ENCODE results near the gene BICDL1. TPM values are rescaled to one million over a fixed set of nuclear protein-coding genes. Genes with fewer than 3 reads are reported as not detected.

The BICDL1 gene
- total and polyA plus RNA-seq, 10 donors, result 4.5 to 16.0 (median 8.7) TPM

GRCh38 chr12:119990382-119990874, 1.4 kb downstream of the BICDL1 start:
- Histone ChIP-seq H3K27ac (no peak overlapping the region), H3K4me3 (peak overlapping the region; percentile 27 to 90 (median 58)), H3K4me1 (peaks cover 15 to 27% (median 19%) of the 10 kb centered on the region in 6 donors), H3K27me3 (replicated peaks in 1 of 7) (peaks cover 0 to 61% (median 0%) of the 10 kb centered on the region in 7 donors), H3K9me3 (no peaks in the 10 kb centered on the region), H3K36me3 (no peaks in the 10 kb centered on the region)
- WGBS, 5 donors, result 20 to 31% (median 21%) methylated on average over 12 of the region's 12 CpGs
- TF ChIP-seq POLR2AphosphoS5 (IDR thresholded peaks at IDR 0.05), result no peak
- TF ChIP-seq POLR2A (IDR thresholded peaks at IDR 0.05), result no peak
- no peak for TF ChIP-seq CTCF (IDR thresholded peaks at IDR 0.05 in 8 of 11, conservative IDR thresholded peaks at IDR 0.05 in 3 of 11)
- intact Hi-C loops (cut with DNase I; ENCODE audit: low total_unique reads), result no loop called here
- DNase-seq, result no peak

- Histone ChIP-seq H3K27ac (no peak overlapping the region), H3K27me3 (replicated peaks in 1 of 7) (peaks cover 0 to 43% (median 0%) of the 10 kb centered on the region in 7 donors), H3K4me1 (peaks cover 15 to 27% (median 19%) of the 10 kb centered on the region in 6 donors), H3K36me3 (no peaks in the 10 kb centered on the region), H3K9me3 (no peaks in the 10 kb centered on the region), H3K4me3 (no peak overlapping the region)
- no peak for TF ChIP-seq POLR2AphosphoS5 (IDR thresholded peaks at IDR 0.05)
- TF ChIP-seq CTCF (IDR thresholded peaks at IDR 0.05 in 8 of 11, conservative IDR thresholded peaks at IDR 0.05 in 3 of 11), result no peak
- TF ChIP-seq POLR2A (IDR thresholded peaks at IDR 0.05), result no peak
- 71 to 86% (median 78%) methylated on average over 5 of the region's 5 CpGs for WGBS, 5 donors
- DNase-seq, result no peak
- intact Hi-C loops (cut with DNase I; ENCODE audit: low total_unique reads), result no loop called here
Observed at GRCh38 chr12:119992129-119992705, 3.2 kb downstream of the BICDL1 start.

GRCh38 chr12:119994892-119995658, 6.0 kb downstream of the BICDL1 start:
- 36 to 65% (median 57%) methylated on average over 3 of the region's 3 CpGs for WGBS, 5 donors
- no peak for DNase-seq
- Histone ChIP-seq H3K9me3 (no peaks in the 10 kb centered on the region), H3K4me3 (no peak overlapping the region), H3K4me1 (peaks cover 4 to 12% (median 7%) of the 10 kb centered on the region in 6 donors), H3K27ac (no peak overlapping the region), H3K27me3 (replicated peaks in 1 of 7) (peaks cover 0 to 25% (median 0%) of the 10 kb centered on the region in 7 donors), H3K36me3 (peaks cover 0 to 6% (median 0%) of the 10 kb centered on the region in 6 donors)
- TF ChIP-seq POLR2AphosphoS5 (IDR thresholded peaks at IDR 0.05) (no peak), CTCF (IDR thresholded peaks at IDR 0.05 in 8 of 11, conservative IDR thresholded peaks at IDR 0.05 in 3 of 11) (no peak), POLR2A (IDR thresholded peaks at IDR 0.05) (no peak)
- intact Hi-C loops (cut with DNase I; ENCODE audit: low total_unique reads), result no loop called here

- H3K27me3 ChIP-seq (replicated peaks in 1 of 7), result peaks cover 0 to 16% (median 0%) of the 10 kb centered on the region in 7 donors
- WGBS, 5 donors, result 82 to 100% (median 96%) methylated on average over 1 of the region's 1 CpG
- TF ChIP-seq POLR2A (IDR thresholded peaks at IDR 0.05) (no peak), POLR2AphosphoS5 (IDR thresholded peaks at IDR 0.05) (no peak), CTCF (IDR thresholded peaks at IDR 0.05 in 8 of 11, conservative IDR thresholded peaks at IDR 0.05 in 3 of 11) (no peak)
- DNase-seq, result no peak
- no peak overlapping the region for H3K27ac ChIP-seq
- no peaks in the 10 kb centered on the region for H3K9me3 ChIP-seq
- no peak overlapping the region for H3K4me3 ChIP-seq
- intact Hi-C loops (cut with DNase I; ENCODE audit: low total_unique reads), result no loop called here
- no peaks in the 10 kb centered on the region for H3K4me1 ChIP-seq
- H3K36me3 ChIP-seq, result peaks cover 0 to 6% (median 0%) of the 10 kb centered on the region in 6 donors
Observed at GRCh38 chr12:119996417-119996816, 7.4 kb downstream of the BICDL1 start.
